SU-DHL-6 (cell line): ENCODE results near the gene CTRB2.

ENCODE experiments used
- CTCF ChIP-seq: fragments of 200-600 bp; sonication (generic); IDR thresholded peaks from one replicate; pipeline ENCODE4 v1.5.1; 2017; ENCODE audit warnings: antibody characterized with exemption, mild to moderate bottlenecking, low read length, moderate library complexity; ENCODE audit not compliant: insufficient read depth, poor library complexity, severe bottlenecking
- EZH2phosphoT487 ChIP-seq: fragments of 200-600 bp; sonication (generic), shearing (Covaris generic); conservative IDR thresholded peaks from 2 replicates; pipeline ENCODE4 v1.6.1; 2018; ENCODE audit warnings: mild to moderate bottlenecking, antibody characterized with exemption, low read length, moderate library complexity, mixed read lengths

- TF ChIP-seq CTCF, result no peak
- TF ChIP-seq EZH2phosphoT487, result no peak
Observed at GRCh38 chr16:75231570-75231969, 24.6 kb upstream of the CTRB2 start.
